HG02870 (cell line): ENCODE data around the gene ARHGEF6.

ENCODE experiments used
- ATAC-seq: cut with Tn5 transposase; IDR thresholded peaks from one replicate; pipeline ENCODE4 v1.9.1; 2021; ENCODE audit warnings: mild to moderate bottlenecking, moderate library complexity; ENCODE audit not compliant: unreplicated experiment

Gene ARHGEF6

GRCh38 chrX:136694431-136695087, 86.2 kb downstream of the ARHGEF6 start:
- ATAC-seq = peak; percentile 61

- no peak for ATAC-seq
Observed at GRCh38 chrX:136692271-136692670, 88.5 kb downstream of the ARHGEF6 start.

DNA sequence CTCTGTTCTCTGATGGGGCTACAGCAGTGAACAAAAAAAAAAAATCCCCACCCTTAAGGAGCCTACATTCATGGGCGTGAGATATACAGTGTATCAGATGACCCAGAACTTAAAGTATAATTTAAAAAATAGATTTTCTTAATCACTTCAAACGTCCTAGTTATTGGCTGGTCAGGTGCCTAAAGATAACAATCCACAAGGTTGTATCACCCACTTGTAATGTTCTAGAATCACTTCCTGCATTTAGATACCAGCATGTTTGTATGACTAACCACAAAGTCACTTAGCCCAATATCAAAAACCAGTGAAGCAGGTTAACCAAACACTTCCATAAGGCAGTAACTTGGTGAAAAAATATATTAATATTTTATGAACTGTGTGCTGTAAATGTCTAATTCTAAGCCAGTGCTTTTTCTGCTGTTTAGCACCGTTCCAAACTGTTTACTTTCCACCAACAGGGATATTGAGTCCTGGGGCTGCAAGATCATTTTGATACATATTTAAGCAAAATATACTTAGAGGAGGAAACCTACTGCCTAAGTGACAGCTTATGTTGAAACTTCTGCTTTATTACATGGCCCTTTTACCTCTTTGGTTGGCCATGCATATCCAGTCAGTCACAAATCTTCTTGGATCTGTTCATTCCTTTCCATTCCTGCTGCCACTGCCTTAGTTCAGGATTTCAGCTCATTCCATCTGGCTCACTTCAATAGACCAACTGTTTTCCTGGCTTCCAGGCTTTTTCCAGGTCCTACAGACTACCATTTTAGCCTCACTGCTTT, 89.5 kb downstream of the ARHGEF6 start:
- no peak for ATAC-seq

GRCh38 chrX:136689436-136689835, 91.3 kb downstream of the ARHGEF6 start:
- ATAC-seq = no peak

DNA sequence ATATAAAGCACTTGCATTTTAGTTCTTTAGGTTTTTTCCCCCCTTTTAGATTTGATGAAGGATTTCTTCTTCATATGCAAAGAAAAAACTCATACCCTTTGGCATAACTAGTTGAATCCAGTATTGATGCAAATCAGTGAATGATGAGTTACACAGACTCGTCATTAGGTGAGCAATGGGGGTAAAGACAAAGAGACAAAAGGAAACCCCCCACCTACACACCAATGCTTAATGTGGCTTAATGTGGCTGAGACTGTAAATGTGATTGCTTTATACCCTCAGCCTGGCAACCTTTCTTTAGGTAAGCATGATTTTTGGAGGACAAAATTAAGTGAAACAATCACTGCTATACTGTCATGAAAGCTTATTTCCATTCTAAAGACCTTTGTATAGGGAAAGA, 93.3 kb downstream of the ARHGEF6 start:
- ATAC-seq = no peak

DNA sequence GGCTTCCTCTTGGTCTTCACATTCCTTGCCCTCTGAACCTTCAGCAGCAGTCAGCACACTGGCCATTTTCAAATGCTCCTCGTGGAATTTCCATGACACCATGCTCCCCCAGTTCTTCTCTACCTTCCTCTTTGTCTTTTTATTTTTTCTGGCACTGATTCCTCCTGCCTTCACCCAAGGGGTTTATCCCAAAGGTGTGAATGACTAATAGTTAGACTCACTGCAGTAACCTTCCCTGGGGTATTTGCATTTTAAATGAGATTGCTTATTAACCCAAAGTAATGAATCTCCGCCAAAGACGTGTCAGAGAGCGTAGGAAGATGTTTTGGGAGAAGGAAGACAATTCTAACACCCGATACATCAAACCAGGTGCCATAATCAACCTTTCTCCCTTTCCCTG, 96.6 kb downstream of the ARHGEF6 start:
- no peak for ATAC-seq

GRCh38 chrX:136679531-136679930, 101.2 kb downstream of the ARHGEF6 start:
- ATAC-seq = no peak

GRCh38 chrX:136674270-136674985, 106.3 kb downstream of the ARHGEF6 start:
- ATAC-seq = no peak

GRCh38 chrX:136671006-136671610, 109.6 kb downstream of the ARHGEF6 start:
- ATAC-seq = no peak

GRCh38 chrX:136667446-136668168, 113.1 kb downstream of the ARHGEF6 start:
- no peak for ATAC-seq

GRCh38 chrX:136666088-136666487, 114.6 kb downstream of the ARHGEF6 start:
- ATAC-seq = peak; percentile 44

DNA sequence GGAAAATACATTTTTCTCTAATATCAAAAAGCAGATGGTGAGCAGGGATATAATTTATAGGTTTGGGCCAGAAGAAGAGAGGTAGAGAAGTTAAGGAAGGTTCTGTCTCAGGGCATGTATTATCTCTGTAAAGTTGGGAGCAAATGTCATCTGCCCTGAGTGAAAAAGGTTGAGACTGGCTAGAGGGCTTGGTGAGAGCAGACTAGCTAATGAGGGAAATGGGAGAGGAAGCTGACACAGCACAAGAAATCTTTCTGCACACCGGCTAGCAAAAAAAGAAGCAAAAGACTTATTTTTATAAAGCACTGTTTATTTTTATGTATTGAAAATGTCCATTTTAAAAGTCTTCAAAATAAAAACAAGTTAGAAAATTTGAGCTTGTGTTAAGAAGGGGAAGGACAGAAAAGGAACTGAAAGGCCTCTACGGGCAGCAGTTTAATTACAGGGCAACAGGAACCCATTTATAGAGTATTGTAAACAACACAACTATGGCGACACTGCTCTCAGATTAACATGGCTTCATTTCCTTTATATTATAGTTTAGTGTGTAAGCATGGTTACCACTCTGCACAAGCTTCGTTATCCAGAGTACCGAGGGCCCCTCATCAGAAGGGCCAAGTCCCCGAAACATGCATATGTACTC, 115.4 kb downstream of the ARHGEF6 start:
- ATAC-seq = peak; percentile 70

GRCh38 chrX:136662976-136663375, 117.8 kb downstream of the ARHGEF6 start:
- ATAC-seq = no peak

DNA sequence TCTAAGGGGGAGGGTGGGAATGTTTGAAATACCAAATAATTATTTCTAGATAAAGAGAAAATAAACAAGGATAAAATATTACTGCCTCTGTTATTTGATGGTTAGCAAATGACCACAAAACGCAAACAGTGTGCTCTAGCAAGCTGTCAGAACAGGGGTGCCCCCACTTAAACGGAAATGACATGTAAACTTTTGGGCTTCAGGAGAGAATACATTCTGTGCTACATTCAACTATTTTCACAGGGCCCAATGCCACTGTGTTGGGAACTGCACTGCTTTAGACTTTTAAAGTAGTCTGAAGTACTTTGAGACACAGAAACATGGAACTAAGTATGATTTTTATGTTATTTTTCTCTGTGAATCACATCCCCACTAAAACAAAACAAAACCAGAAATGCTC, 118.6 kb downstream of the ARHGEF6 start:
- ATAC-seq = no peak

- no peak for ATAC-seq
Observed at GRCh38 chrX:136660896-136661295, 119.8 kb downstream of the ARHGEF6 start.

- no peak for ATAC-seq
Observed at GRCh38 chrX:136659174-136659573, 121.6 kb downstream of the ARHGEF6 start.

- ATAC-seq = no peak
Observed at GRCh38 chrX:136658151-136658550, 122.6 kb downstream of the ARHGEF6 start.

- ATAC-seq = no peak
Observed at GRCh38 chrX:136656361-136656964, 124.3 kb downstream of the ARHGEF6 start.

GRCh38 chrX:136652822-136653723, 127.7 kb downstream of the ARHGEF6 start:
- no peak for ATAC-seq
